ENCODE results near the gene PTF1A.

- TF ChIP-seq KDM1A (IDR thresholded peaks at IDR 0.05) (no peak), KDM4B (IDR thresholded peaks at IDR 0.05; ENCODE audit: borderline replicate concordance in 2 of 2, low read depth in 1 of 2) (no peak)
Observed at GRCh38 chr10:23174074-23174976, 17.8 kb upstream of the PTF1A start.
